HUES64 (cell line): ENCODE results near the gene STMN3.

Experiments used
- H3K27ac ChIP-seq: 2 replicates; pipeline ENCODE4 v1.7.0; 2013; ENCODE audit warnings: low read depth, low read length, inconsistent platforms
- H3K27me3 ChIP-seq: 2 replicates; pipeline ENCODE4 v1.6.1; 2013; ENCODE audit warnings: mild to moderate bottlenecking, low read length; ENCODE audit not compliant: insufficient read depth
- H3K36me3 ChIP-seq: 2 replicates; pipeline ENCODE4 v1.6.1; 2013; ENCODE audit warnings: mild to moderate bottlenecking, low read length; ENCODE audit not compliant: insufficient read depth
- H3K4me1 ChIP-seq: 2 replicates; pipeline ENCODE4 v1.6.1; 2013; ENCODE audit warnings: mild to moderate bottlenecking, low read length, moderate library complexity; ENCODE audit not compliant: insufficient read depth
- H3K4me3 ChIP-seq: 2 replicates; pipeline ENCODE4 v1.5.1; 2013; ENCODE audit warnings: mild to moderate bottlenecking, low read length, moderate library complexity
- H3K9ac ChIP-seq: 2 replicates; pipeline ENCODE4 v1.6.1; 2013; ENCODE audit warnings: mild to moderate bottlenecking, low read depth, low read length
- H3K9me3 ChIP-seq: 2 replicates; pipeline ENCODE4 v1.6.1; 2013; ENCODE audit warnings: low read depth, low read length; ENCODE audit not compliant: insufficient read depth
- WGBS: fragments of 150-250, 120-280 bp; methylation state at CpG from one replicate; pipeline ENCODE4 v1.1.7; 2013; ENCODE audit warnings: missing lambda C conversion rate; 5-methylcytosine and 5-hydroxymethylcytosine counted together

The STMN3 gene

GRCh38 chr20:63626424-63627128 lies 26.6 kb downstream of the STMN3 start, which contains the start of gene GMEB2:
Gene GMEB2 (minus strand): TSS chr20:63627101. CDS start chr20:63619397, 7,704 bp downstream.
- Histone ChIP-seq H3K27ac (peak within 1 kb of the TSS; percentile 91), H3K9me3 (no peaks in the 10 kb centered on the region), H3K4me3 (peak within 1 kb of the TSS; percentile 91), H3K4me1 (no peaks in the 10 kb centered on the region), H3K27me3 (no peaks in the 10 kb centered on the region), H3K9ac (peak within 1 kb of the TSS; percentile 94), H3K36me3 (no peaks in the 10 kb centered on the region)
- WGBS, result under 1% methylated on average over 113 of the region's 114 CpGs

DNA sequence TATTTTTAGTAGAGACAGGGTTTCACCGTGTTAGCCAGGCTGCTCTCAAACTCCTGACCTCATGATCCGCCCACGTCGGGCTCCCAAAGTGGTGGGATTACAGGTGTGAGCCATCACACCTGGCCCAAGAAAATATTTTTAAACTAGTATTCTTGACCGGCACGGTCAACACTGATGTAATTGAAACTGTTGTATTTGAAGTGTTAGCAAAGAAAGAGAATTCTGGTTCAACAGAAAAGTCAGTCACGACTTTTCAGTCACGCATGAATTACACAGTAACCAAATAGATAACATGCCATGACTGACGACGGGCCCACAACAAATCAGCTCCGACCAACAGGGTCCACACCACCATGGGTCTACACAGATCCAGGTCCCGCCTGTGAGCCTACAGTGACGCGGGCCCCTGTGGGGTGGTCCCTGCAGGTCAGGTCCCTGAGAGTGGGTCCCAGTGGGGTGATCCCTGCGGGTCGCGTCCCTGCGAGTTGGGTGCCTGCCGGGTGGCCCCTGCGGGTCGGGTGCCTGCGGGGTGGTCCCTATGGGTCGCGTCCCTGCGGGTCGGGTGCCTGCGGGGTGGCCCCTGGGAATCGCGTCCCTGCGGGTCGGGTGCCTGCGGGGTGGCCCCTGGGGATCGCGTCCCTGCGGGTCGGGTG lies 27.3 kb downstream of the STMN3 start:
- no peaks in the 10 kb centered on the region for H3K4me1 ChIP-seq
- no peaks in the 10 kb centered on the region for H3K27me3 ChIP-seq
- H3K36me3 ChIP-seq, result no peaks in the 10 kb centered on the region
- peak overlapping the region; percentile 91 for H3K27ac ChIP-seq
- WGBS, result 25% methylated on average over 36 of the region's 36 CpGs
- H3K9me3 ChIP-seq, result no peaks in the 10 kb centered on the region
- peak overlapping the region; percentile 94 for H3K9ac ChIP-seq
- H3K4me3 ChIP-seq, result peak overlapping the region; percentile 80

GRCh38 chr20:63624486-63624885 lies 28.7 kb downstream of the STMN3 start:
- Histone ChIP-seq H3K27me3 (no peaks in the 10 kb centered on the region), H3K9me3 (no peaks in the 10 kb centered on the region), H3K4me3 (no peak overlapping the region), H3K9ac (no peak overlapping the region), H3K36me3 (no peaks in the 10 kb centered on the region), H3K4me1 (no peaks in the 10 kb centered on the region), H3K27ac (no peak overlapping the region)
- WGBS, result 89% methylated on average over 15 of the region's 15 CpGs

DNA sequence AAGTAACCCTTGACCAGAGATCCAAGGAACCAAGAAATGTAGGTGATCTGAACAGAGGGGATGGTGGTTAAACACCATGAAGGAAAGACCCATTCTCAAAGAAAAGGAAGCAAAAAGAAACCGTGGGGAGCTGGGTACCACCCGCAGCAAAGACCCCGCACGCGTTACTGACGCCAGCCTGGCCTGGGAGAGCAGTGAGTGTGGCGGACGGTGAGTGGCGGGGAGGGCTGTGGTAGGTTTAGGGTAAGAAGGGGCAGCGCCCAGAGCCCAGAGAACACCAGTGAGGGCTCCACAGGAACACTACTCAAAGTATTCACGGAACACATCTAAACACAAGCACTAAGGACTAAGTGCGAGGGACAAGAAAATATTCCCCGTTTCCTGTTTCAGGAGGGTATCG lies 30.5 kb downstream of the STMN3 start:
- Histone ChIP-seq H3K9me3 (no peaks in the 10 kb centered on the region), H3K27ac (no peak overlapping the region), H3K4me3 (no peak overlapping the region), H3K4me1 (no peaks in the 10 kb centered on the region), H3K27me3 (no peaks in the 10 kb centered on the region), H3K9ac (no peak overlapping the region), H3K36me3 (peaks cover 11% of the 10 kb centered on the region)
- WGBS, result 95% methylated on average over 13 of the region's 14 CpGs

- Histone ChIP-seq H3K9ac (no peak overlapping the region), H3K36me3 (peaks cover 17% of the 10 kb centered on the region), H3K4me3 (no peak overlapping the region), H3K9me3 (no peaks in the 10 kb centered on the region), H3K27ac (no peak overlapping the region), H3K27me3 (no peaks in the 10 kb centered on the region), H3K4me1 (no peaks in the 10 kb centered on the region)
- 92% methylated on average over 4 of the region's 4 CpGs for WGBS
Measured at GRCh38 chr20:63622096-63622495, 31.1 kb downstream of the STMN3 start.

- H3K9me3 ChIP-seq, result no peaks in the 10 kb centered on the region
- 93% methylated on average over 8 of the region's 8 CpGs for WGBS
- no peaks in the 10 kb centered on the region for H3K4me1 ChIP-seq
- H3K9ac ChIP-seq, result no peak overlapping the region
- H3K27ac ChIP-seq, result no peak overlapping the region
- H3K27me3 ChIP-seq, result no peaks in the 10 kb centered on the region
- peaks cover 26% of the 10 kb centered on the region for H3K36me3 ChIP-seq
- no peak overlapping the region for H3K4me3 ChIP-seq
Measured at GRCh38 chr20:63620991-63621390, 32.2 kb downstream of the STMN3 start.

DNA sequence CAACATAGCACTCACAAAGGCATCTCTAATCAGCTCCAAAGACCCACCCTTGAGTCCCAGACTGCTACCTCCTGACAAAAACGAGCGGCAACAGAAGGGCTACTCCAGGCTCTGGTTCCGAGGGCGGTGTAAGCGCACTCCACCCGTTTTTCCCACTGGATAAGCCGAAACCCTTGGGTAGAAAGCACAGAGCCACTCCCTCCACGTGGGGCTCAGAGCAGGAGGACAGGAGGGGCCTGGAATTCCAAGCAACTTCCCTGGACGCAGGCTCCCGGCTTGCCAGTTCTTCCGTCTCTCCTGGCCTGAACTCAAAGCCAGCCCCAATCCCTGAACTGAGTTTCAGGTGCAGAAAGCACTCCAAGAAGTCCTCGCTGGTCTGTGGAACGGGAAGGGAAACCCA lies 33.7 kb downstream of the STMN3 start:
- no peak overlapping the region for H3K9ac ChIP-seq

DNA sequence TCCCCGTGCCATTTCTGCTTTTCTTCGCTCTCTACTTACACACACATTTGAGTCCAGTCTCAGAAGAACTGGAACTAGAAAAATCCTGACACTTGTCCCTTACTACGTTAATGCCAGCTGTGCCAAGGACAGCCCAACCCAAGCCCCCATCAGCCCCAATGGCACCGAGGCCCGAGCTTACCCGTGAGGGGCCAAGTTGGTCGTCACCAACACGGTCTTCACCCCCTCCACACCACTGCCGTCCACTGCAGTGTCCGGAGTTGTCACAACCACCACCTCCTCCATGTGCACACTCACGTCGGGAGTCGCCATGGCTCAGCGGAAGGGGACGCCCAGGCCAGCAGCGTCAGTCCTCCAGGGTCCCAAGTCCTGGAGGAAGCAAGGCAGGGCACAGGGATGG lies 34.1 kb downstream of the STMN3 start:
- H3K9me3 ChIP-seq, result peaks cover 5% of the 10 kb centered on the region
- 96% methylated on average over 16 of the region's 16 CpGs for WGBS
- H3K27me3 ChIP-seq, result no peaks in the 10 kb centered on the region
- H3K36me3 ChIP-seq, result peaks cover 40% of the 10 kb centered on the region
- H3K9ac ChIP-seq, result no peak overlapping the region
- no peak overlapping the region for H3K4me3 ChIP-seq
- H3K27ac ChIP-seq, result no peak overlapping the region
- no peaks in the 10 kb centered on the region for H3K4me1 ChIP-seq

More for the DNA sequence above, 33.7 kb downstream of the STMN3 start:
- Histone ChIP-seq H3K4me1 (no peaks in the 10 kb centered on the region), H3K9me3 (peaks cover 5% of the 10 kb centered on the region), H3K36me3 (peaks cover 40% of the 10 kb centered on the region), H3K27me3 (no peaks in the 10 kb centered on the region), H3K27ac (no peak overlapping the region), H3K4me3 (no peak overlapping the region)
- 92% methylated on average over 13 of the region's 13 CpGs for WGBS

DNA sequence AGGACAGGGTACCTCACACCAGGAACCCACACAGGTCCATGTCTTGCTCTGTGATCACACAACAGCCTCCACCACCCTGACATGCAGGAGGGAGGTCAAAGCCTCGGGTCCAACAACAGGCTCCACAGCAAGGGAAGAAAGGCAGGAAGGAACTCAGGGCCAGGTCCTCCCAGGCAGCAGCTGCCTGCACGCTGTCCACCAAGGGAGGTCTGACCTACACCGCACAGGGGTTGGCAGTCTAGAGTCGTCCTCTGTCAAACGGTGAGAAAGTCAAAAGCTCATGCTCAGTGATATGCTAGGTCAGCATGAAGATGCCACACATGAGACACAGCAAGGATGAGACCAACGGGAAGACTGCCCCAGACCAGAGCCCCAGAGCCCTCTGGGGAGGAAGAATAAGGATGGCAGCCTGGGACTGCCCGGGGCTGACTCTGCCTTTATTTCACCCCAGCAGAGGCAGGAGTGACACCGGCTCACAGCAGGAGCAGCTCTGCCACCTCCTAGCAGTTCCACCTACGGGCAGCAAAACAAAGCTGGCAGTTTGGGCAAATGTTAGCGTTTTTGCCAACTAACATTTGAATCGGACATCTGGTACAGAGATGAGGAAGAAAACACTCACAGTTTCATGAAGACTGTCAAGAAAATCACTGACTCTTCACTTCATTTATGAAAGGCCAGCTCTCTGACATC lies 34.8 kb downstream of the STMN3 start:
- Histone ChIP-seq H3K4me1 (no peaks in the 10 kb centered on the region), H3K36me3 (peaks cover 40% of the 10 kb centered on the region), H3K9me3 (peaks cover 5% of the 10 kb centered on the region), H3K9ac (no peak overlapping the region), H3K27ac (no peak overlapping the region), H3K4me3 (no peak overlapping the region), H3K27me3 (no peaks in the 10 kb centered on the region)
- 94% methylated on average over 11 of the region's 11 CpGs for WGBS

DNA sequence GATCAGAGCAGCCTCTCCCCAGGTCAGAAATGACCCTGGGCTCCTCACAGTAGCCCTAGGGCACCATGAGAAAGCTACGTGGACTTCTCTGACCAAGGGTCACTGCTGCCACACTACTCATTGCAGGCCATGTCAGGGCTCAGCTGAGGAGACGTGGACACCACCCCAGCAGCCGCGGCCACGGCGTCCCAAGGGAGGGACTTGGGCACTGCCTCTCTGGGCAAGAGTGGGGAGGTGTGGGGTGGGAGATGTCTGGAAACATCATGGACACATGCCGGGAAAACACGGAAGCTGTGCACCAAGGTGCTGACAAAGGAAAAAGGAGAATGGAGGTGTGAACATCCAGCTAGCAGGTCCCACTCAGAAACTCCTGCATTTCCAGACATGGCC lies 35.4 kb downstream of the STMN3 start:
- H3K9me3 ChIP-seq, result peaks cover 5% of the 10 kb centered on the region
- WGBS, result 89% methylated on average over 8 of the region's 8 CpGs
- H3K4me3 ChIP-seq, result no peak overlapping the region
- H3K4me1 ChIP-seq, result no peaks in the 10 kb centered on the region
- no peak overlapping the region for H3K9ac ChIP-seq
- H3K27ac ChIP-seq, result no peak overlapping the region
- no peaks in the 10 kb centered on the region for H3K27me3 ChIP-seq
- H3K36me3 ChIP-seq, result peaks cover 40% of the 10 kb centered on the region

DNA sequence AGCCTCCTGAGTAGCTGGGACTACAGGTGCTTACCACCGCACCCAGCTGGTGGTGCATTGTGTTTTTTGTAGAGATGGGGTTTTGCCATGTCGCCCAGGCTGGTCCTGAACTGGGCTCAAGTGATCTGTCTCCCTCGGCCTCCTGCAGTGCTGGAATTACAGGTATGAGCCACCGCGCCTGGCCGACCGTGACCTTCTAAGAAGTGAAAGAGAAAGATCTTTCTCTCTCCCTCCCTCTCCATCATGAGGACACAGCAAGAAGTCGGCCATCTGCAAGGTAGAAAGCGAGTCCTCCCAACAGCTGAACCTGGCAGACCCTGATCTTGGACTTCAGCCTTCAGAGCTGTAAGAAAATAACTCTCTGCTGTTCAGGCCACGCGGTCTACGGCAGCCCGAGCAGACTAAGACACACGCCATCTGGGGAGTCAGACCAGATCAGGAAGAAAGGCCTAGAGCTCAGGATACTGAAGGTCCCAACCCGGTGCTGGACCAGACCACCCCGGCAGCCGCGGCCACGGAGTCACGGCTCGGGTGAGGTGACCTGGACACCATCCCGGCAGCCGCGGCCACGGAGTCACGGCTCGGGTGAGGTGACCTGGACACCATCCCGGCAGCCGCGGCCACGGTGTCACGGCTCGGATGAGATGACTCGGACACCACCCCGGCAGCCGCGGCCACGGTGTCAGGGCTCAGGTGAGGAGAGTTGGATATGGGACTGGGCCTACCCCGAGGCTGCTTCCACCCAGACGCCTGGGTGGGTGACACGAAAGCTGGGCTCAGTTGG lies 35.9 kb downstream of the STMN3 start:
- WGBS, result 95% methylated on average over 41 of the region's 41 CpGs
- H3K36me3 ChIP-seq, result peaks cover 40% of the 10 kb centered on the region
- H3K27me3 ChIP-seq, result no peaks in the 10 kb centered on the region

More for the DNA sequence above, 35.9 kb downstream of the STMN3 start:
- no peak overlapping the region for H3K4me3 ChIP-seq
- peaks cover 5% of the 10 kb centered on the region for H3K9me3 ChIP-seq
- no peaks in the 10 kb centered on the region for H3K4me1 ChIP-seq
- no peak overlapping the region for H3K27ac ChIP-seq
- H3K9ac ChIP-seq, result no peak overlapping the region
